Retinal pigment epithelial cell (primary cell): ENCODE data around the gene LRRC27.
"Not testable (repeated sequence)": the region's sequence is repeated elsewhere in the genome, so short reads cannot be mapped to it uniquely, and the experiment has no call there.

ENCODE experiments used
- DNase-seq: peaks from one replicate; pipeline ENCODE4 v3.0.0-alpha.2; 2010; ENCODE audit warnings: low read depth
- H3K4me3 ChIP-seq: 2 replicates; pipeline ENCODE4 v1.5.1; 2011; ENCODE audit warnings: mild to moderate bottlenecking, low read length, control low read depth, moderate library complexity
- TF ChIP-seq, protein P1 (sequence below): conservative IDR thresholded peaks from 2 replicates; pipeline ENCODE4 v1.5.1; 2011; ENCODE audit warnings: low read depth, low read length, control low read depth, inconsistent platforms

LRRC27 gene

DNA sequence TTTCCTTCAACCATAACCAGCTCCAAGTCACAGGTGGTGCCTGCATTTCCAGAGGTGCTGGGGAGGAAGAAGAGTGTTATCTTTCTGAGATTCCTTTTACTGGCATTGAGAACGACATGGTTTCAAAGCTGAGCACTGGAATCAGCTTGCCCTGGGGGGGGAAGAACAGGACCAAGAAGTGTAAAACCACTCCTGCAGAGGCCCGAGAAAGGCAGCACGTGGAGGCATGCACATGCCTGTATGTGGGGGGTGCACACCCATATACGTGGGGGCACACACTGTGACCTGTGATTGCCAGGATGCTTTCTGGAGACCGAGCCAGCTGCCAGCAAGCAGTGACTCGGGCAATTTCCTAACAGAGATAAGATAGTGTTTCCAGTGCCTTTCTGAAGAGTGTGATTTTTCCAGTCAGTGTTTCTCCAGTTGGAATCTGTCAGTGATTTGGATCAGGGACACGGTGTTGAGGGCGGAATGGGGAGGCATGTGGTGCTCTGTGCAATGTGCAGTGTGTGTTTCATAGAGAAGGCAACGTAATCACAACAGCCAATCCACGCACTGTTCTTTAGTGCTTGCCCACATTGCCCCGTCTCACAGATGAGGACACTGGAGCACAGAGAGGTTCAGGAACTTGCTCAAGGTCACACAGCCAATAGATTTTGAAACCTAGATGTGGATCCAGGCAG lies 4.2 kb downstream of the LRRC27 start:
- DNase-seq, result no peak
- H3K4me3 ChIP-seq, result no peak overlapping the region
- TF ChIP-seq, protein P1, sequence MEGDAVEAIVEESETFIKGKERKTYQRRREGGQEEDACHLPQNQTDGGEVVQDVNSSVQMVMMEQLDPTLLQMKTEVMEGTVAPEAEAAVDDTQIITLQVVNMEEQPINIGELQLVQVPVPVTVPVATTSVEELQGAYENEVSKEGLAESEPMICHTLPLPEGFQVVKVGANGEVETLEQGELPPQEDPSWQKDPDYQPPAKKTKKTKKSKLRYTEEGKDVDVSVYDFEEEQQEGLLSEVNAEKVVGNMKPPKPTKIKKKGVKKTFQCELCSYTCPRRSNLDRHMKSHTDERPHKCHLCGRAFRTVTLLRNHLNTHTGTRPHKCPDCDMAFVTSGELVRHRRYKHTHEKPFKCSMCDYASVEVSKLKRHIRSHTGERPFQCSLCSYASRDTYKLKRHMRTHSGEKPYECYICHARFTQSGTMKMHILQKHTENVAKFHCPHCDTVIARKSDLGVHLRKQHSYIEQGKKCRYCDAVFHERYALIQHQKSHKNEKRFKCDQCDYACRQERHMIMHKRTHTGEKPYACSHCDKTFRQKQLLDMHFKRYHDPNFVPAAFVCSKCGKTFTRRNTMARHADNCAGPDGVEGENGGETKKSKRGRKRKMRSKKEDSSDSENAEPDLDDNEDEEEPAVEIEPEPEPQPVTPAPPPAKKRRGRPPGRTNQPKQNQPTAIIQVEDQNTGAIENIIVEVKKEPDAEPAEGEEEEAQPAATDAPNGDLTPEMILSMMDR, result no peak

DNA sequence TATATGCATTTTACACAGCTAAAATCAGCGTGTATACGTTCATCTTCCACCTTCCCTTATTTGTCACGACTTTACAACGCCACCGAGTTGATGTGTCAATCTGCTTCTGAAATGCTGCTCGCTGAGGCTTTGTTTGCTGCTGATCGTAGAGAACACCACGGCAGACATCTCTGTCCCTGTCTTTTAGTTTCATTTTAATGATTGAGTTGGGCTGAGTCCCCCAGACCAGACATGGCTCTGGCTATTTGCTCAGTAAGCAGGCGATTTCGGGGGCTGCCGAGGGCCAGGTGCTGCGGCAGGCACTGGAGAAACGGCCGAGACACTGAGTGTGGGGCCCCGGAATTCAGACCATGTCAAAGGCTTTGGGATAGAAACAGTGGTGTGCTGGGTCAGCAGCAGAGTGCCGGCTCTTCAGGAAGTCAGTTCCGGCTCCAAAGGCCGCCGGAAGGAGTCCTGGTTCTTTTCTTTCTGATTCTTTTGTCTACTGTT lies 5.0 kb downstream of the LRRC27 start:
- H3K4me3 ChIP-seq, result no peak overlapping the region
- TF ChIP-seq, protein P1, result no peak
- no peak for DNase-seq

DNA sequence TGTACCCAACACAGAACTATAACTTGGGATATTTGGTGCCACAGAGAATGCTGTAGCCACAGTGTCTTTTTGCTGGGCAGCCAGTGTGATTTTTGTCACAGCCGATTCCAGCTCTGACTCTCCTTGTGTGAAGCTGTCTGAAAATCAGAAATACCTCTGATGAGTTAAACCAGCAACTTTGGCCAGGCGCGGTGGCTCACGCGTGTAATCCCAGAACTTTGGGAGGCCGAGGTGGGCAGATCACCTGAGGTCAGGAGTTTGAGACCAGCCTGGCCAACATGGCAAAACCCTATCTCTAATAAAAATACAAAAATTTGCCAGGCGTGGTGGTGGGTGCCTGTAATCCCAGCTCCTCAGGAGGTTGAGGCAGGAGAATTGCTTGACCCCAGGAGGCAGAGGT lies 5.9 kb downstream of the LRRC27 start:
- DNase-seq, H3K4me3 ChIP-seq: not testable (repeated sequence)

DNA sequence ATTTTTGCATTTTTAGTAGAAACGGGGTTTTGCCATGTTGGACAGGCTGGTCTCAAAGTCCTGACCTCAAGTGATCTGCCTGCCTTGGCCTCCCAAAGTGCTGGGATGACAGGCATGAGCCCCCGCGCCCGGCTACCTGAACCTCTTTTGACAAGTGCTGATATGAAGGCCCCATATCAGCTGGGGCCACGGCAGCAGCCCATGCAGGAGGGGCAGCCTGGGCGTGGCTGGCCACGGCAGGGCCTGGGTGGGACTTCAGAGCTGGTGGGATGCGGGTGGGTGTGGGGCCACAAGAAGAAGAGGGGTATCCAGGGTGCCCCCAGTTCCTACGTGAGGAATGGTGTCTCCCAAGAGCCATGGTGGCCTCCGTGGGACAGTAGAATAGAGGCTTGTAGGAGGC lies 6.9 kb downstream of the LRRC27 start:
- TF ChIP-seq, protein P1, result no peak
- H3K4me3 ChIP-seq, result no peak overlapping the region
- no peak for DNase-seq

DNA sequence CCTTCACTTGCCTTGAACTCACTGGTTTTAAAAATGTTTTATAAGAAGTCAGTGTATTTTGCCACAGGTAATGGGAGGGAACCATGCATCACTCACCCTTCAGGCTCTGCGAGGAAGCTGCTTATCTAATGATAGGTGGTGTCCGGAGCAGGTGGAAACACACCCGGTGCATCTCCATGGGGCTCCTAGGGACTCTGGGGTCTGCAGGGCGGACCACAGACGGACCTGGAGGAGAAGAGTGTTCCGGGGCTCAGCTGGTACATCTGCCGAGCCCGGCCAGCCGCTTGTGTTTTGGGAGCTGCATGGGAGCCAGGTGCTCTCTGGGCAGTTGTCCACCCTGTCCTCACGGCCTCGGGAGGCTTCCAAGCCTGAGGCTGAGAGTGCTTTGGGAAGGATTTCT lies 7.3 kb downstream of the LRRC27 start:
- no peak overlapping the region for H3K4me3 ChIP-seq
- TF ChIP-seq, protein P1, result no peak
- DNase-seq, result no peak

DNA sequence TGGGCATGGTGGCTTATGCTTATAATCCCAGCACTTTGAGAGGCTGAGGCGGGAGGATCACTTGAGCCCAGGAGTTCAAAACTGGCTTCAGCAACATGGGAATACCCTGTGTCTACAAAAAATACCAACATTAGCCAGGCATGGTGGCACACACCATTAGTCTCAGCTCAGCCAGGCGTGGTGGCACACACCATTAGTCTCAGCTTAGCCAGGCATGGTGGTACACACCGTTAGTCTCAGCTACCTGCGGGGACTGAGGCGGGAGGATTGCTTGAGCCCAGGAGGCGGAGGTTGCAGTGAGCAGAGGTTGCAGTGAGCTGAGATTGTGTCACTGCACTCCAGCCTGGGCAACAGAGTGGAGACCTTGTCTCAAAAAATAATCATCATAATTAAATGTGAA lies 9.0 kb downstream of the LRRC27 start:
- TF ChIP-seq, protein P1, result no peak
- H3K4me3 ChIP-seq, result no peak overlapping the region
- DNase-seq, result no peak

DNA sequence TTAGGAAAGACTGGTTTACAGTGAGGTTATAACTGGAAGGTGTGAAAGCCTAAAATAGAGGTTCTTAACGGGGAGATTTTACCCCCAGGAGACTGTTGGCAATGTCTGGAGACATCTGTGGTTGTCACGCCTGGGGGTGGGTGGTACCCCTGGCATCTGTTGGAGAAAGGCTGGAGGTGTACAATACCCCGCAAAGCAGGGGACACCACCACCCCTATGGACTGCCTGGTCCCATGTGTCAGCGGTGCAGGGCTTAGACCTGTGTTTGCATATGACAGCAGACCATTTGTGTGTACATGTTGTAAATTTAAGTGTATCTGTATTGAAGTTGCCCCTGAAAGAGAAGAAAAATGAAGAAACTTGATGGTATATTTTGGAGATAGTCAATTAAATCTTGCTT lies 9.8 kb downstream of the LRRC27 start:
- DNase-seq, result no peak
- TF ChIP-seq, protein P1, result no peak
- no peak overlapping the region for H3K4me3 ChIP-seq
